Panc1 (cell line): ENCODE data around the gene HEATR5A.

Experiments
- POLR2AphosphoS5 ChIP-seq: IDR thresholded peaks from 2 replicates; pipeline ENCODE4 v1.6.1; 2012; ENCODE audit warnings: mild to moderate bottlenecking, low read depth, low read length, moderate library complexity
- SIN3A ChIP-seq: IDR thresholded peaks from 2 replicates; pipeline ENCODE4 v1.6.1; 2012; ENCODE audit warnings: low read depth, mild to moderate bottlenecking, low read length, moderate library complexity, borderline replicate concordance; ENCODE audit not compliant: insufficient read depth
- TCF7L2 ChIP-seq: IDR thresholded peaks from 2 replicates; pipeline ENCODE4 v1.6.1; 2011; ENCODE audit warnings: mild to moderate bottlenecking, low read depth, low read length, inconsistent platforms
- TF ChIP-seq, protein P1 (sequence below): fragments of 450-650 bp; IDR thresholded peaks from 2 replicates; pipeline ENCODE4 v1.5.1; 2017; ENCODE audit warnings: mild to moderate bottlenecking
- TF ChIP-seq, protein P2 (sequence below), 2 experiments: IDR thresholded peaks; 2 replicates each; pipeline ENCODE4 v1.6.1; 2011 to 2012; ENCODE audit warnings: low read depth in 2 of 2, control low read depth in 1 of 2, low read length in 1 of 2, mild to moderate bottlenecking in 1 of 2, moderate library complexity in 1 of 2; ENCODE audit not compliant: insufficient read depth in 1 of 2

DNA sequence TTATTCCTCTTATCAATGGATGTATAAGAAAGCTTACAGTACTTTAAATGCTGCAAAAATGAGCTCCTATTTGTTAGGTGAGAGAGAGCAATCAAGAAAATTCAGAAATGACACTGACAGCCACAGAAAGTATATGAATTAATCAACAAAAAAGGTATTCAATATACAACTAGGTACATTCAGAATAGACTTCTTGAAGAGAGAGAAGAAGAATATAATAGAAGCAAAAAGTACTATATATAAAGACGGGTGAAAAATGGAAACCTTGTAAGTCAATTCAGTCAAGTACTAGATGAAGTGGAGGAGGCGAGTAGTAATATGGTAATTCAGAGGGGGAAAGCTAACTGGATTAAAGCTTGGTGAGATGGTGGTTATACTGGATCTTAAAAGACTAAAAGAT is 74.3 kb downstream of the HEATR5A start:
- TF ChIP-seq, protein P1, sequence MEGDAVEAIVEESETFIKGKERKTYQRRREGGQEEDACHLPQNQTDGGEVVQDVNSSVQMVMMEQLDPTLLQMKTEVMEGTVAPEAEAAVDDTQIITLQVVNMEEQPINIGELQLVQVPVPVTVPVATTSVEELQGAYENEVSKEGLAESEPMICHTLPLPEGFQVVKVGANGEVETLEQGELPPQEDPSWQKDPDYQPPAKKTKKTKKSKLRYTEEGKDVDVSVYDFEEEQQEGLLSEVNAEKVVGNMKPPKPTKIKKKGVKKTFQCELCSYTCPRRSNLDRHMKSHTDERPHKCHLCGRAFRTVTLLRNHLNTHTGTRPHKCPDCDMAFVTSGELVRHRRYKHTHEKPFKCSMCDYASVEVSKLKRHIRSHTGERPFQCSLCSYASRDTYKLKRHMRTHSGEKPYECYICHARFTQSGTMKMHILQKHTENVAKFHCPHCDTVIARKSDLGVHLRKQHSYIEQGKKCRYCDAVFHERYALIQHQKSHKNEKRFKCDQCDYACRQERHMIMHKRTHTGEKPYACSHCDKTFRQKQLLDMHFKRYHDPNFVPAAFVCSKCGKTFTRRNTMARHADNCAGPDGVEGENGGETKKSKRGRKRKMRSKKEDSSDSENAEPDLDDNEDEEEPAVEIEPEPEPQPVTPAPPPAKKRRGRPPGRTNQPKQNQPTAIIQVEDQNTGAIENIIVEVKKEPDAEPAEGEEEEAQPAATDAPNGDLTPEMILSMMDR, result no peak
- no peak for TF ChIP-seq TCF7L2
- no peak for TF ChIP-seq SIN3A
- TF ChIP-seq, protein P2, sequence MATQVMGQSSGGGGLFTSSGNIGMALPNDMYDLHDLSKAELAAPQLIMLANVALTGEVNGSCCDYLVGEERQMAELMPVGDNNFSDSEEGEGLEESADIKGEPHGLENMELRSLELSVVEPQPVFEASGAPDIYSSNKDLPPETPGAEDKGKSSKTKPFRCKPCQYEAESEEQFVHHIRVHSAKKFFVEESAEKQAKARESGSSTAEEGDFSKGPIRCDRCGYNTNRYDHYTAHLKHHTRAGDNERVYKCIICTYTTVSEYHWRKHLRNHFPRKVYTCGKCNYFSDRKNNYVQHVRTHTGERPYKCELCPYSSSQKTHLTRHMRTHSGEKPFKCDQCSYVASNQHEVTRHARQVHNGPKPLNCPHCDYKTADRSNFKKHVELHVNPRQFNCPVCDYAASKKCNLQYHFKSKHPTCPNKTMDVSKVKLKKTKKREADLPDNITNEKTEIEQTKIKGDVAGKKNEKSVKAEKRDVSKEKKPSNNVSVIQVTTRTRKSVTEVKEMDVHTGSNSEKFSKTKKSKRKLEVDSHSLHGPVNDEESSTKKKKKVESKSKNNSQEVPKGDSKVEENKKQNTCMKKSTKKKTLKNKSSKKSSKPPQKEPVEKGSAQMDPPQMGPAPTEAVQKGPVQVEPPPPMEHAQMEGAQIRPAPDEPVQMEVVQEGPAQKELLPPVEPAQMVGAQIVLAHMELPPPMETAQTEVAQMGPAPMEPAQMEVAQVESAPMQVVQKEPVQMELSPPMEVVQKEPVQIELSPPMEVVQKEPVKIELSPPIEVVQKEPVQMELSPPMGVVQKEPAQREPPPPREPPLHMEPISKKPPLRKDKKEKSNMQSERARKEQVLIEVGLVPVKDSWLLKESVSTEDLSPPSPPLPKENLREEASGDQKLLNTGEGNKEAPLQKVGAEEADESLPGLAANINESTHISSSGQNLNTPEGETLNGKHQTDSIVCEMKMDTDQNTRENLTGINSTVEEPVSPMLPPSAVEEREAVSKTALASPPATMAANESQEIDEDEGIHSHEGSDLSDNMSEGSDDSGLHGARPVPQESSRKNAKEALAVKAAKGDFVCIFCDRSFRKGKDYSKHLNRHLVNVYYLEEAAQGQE (IDR thresholded peaks at IDR 0.05; ENCODE audit: insufficient read depth in 1 of 2, low read depth in 2 of 2, low read length in 1 of 2), result no peak
- TF ChIP-seq POLR2AphosphoS5, result no peak
